Measurements from ENCODE around the gene PCDHA11.
"Not testable (repeated sequence)": the region's sequence is repeated elsewhere in the genome, so short reads cannot be mapped to it uniquely, and the experiment has no call there.

The PCDHA11 gene

DNA sequence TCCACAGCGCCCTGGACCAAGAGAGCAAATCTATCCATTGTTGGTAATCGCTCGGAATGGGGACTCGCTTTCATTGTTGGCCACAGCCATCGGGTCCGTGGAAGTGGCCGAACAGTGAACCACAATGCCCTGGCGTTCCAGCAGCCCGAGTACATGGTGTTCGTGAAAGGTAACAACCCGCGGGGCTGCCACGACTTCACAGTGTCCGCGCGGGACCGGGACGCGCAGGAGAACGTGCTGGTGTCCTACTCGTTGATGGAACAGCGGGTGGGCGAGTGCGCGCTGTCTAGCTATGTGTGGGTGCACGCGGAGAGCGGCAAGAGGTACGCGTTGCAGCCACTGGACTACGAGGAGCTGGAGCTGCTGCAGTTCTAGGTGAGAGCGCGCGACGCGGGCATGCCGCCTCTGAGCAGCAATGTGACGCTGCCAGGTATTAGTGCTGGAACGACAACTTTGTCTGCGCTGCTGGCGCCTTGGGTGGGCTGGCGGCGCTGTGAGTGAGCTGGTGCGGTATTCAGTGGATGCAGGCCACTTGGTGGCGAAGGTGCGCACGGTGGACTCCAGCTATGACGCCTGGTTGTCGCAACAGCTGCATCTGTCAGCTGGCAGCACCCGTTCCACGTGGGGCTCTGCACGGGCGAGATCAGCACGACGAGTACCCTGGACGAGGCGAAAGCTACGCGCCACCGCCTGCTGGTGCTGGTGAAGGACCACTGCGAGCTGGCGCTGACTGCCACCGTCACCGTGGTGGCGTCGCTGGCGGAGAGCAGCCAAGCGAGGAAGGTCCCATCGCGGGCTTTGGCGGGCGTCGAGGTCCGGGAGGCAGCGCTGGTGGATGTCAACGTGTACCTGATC is 6.1 kb upstream of the PCDHA11 start:
- H3K4me3 ChIP-seq (replicated peaks; ENCODE audit: low read depth, low read length): no peak overlapping the region
- no peak for DNase-seq (ENCODE audit: extremely low read depth, low read depth)
- no peak for TF ChIP-seq CTCF (IDR thresholded peaks at IDR 0.05; ENCODE audit: low read depth, low read length, missing control alignments)

DNA sequence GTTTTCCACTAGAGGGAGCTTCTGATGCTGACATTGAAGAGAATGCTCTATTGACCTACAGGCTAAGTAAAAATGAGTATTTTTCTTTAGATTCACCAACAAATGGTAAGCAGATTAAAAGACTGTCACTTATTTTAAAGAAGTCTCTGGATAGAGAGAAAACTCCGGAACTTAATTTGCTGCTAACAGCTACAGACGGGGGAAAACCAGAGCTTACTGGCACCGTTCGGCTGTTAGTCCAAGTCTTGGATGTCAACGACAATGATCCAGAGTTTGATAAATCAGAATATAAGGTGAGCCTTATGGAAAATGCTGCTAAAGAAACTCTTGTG is 764 bp downstream of the PCDHA11 start:
- TF ChIP-seq CTCF (IDR thresholded peaks at IDR 0.05; ENCODE audit: low read depth, low read length, missing control alignments): no peak
- H3K4me3 ChIP-seq (replicated peaks; ENCODE audit: low read depth, low read length): no peak overlapping the region
- no peak for DNase-seq (ENCODE audit: extremely low read depth, low read depth)

- TF ChIP-seq CTCF (IDR thresholded peaks at IDR 0.05; ENCODE audit: low read depth, low read length, missing control alignments): no peak
- no peak overlapping the region for H3K4me3 ChIP-seq (replicated peaks; ENCODE audit: low read depth, low read length)
- no peak for DNase-seq (ENCODE audit: extremely low read depth, low read depth)
Observed at GRCh38 chr5:140870221-140871201, 1.8 kb downstream of the PCDHA11 start.

DNA sequence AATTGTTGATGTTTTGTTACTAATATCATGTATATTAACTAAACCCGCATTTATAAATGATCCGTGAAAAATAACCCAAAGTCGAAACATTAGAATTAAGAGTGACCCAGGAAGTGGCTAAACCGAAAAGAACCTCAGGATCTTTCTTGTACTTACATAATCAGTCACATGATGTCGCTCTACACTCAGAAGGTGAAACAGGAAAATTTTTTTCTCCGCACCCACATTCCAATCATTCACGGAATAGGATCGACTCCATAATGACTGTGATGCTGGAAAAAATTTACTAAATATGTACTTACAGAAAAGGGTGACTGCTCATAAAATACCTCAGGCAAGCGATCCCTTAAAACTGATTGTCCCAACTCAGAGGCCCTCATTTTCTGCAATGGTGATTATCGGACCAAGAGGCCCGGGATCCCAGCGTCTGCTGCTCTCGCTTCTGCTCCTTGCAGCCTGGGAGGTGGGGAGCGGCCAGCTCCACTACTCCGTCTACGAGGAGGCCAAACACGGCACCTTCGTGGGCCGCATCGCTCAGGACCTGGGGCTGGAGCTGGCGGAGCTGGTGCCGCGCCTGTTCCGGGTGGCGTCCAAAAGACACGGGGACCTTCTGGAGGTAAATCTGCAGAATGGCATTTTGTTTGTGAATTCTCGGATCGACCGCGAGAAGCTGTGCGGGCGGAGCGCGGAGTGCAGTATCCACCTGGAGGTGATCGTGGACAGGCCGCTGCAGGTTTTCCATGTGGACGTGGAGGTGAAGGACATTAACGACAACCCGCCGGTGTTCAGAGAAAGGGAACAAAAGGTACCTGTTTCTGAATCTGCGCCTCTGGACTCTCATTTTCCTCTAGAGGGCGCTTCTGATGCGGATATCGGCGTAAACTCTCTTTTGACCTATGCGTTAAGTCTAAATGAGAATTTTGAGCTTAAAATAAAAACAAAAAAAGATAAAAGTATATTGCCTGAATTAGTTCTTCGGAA is 6.6 kb downstream of the PCDHA11 start, which contains the start of gene PCDHA12:
PCDHA12 (plus strand) TSS at position 224 of the 981 bp plus-strand sequence; CDS start at position 389, 165 bp downstream.
- no peak for DNase-seq (ENCODE audit: extremely low read depth, low read depth)
- no peak for TF ChIP-seq CTCF (IDR thresholded peaks at IDR 0.05; ENCODE audit: low read depth, low read length, missing control alignments)
- no peak within 1 kb of the TSS for H3K4me3 ChIP-seq (replicated peaks; ENCODE audit: low read depth, low read length)

DNA sequence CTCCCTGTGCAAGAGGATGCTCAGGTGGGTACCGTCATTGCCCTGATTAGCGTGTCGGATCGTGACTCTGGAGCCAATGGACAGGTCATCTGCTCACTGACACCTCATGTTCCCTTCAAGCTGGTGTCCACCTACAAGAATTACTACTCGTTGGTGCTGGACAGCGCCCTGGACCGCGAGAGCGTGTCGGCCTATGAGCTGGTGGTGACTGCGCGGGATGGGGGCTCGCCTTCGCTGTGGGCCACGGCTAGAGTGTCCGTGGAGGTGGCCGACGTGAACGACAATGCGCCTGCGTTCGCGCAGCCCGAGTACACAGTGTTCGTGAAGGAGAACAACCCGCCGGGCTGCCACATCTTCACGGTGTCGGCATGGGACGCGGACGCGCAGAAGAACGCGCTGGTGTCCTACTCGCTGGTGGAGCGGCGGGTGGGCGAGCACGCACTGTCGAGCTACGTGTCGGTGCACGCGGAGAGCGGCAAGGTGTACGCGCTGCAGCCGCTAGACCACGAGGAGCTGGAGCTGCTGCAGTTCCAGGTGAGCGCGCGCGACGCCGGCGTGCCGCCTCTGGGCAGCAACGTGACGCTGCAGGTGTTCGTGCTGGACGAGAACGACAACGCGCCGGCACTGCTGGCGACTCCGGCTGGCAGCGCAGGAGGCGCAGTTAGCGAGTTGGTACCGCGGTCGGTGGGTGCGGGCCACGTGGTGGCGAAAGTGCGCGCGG is 7.9 kb downstream of the PCDHA11 start:
- H3K4me3 ChIP-seq (replicated peaks; ENCODE audit: low read depth, low read length); DNase-seq (ENCODE audit: extremely low read depth, low read depth): not testable (repeated sequence)

- no peak for DNase-seq (ENCODE audit: extremely low read depth, low read depth)
- no peak overlapping the region for H3K4me3 ChIP-seq (replicated peaks; ENCODE audit: low read depth, low read length)
Observed at GRCh38 chr5:140877262-140877581, 8.5 kb downstream of the PCDHA11 start.

More at GRCh38 chr5:140877262-140877581, 8.5 kb downstream of the PCDHA11 start:
- TF ChIP-seq CTCF (IDR thresholded peaks at IDR 0.05; ENCODE audit: low read depth, low read length, missing control alignments): no peak

Measured in HFF-Myc (cell line).